HG03159 (cell line): ENCODE results near the gene GLMN.

ENCODE experiments used
- ATAC-seq: cut with Tn5 transposase; IDR thresholded peaks from one replicate; pipeline ENCODE4 v1.9.1; 2021; ENCODE audit warnings: mild to moderate bottlenecking, moderate library complexity; ENCODE audit not compliant: unreplicated experiment

Gene GLMN

GRCh38 chr1:92201973-92202372 is 96.8 kb downstream of the GLMN start:
- ATAC-seq: no peak
